Lower lobe of right lung (tissue), 2 donors: Measurements from ENCODE around the gene CNTN4. TPM values are rescaled to one million over a fixed set of nuclear protein-coding genes. Genes with fewer than 3 reads are reported as not detected.
"Not testable (repeated sequence)": the region's sequence is repeated elsewhere in the genome, so short reads cannot be mapped to it uniquely, and the experiment has no call there.

Experiments
- ATAC-seq, 2 donors: fragments of 200-7000 bp; cut with Tn5 transposase; one replicate each; pipeline ENCODE4 v1.9.1; 2020 to 2022; ENCODE audit warnings: mild to moderate bottlenecking in 2 of 2, moderate library complexity in 2 of 2
- DNase-seq: peaks from one replicate; pipeline ENCODE4 v3.0.0-alpha.2; 2020
- H3K27ac ChIP-seq: fragments of 200-600 bp; one replicate; pipeline ENCODE4 v1.8.0; 2022
- H3K27me3 ChIP-seq: fragments of 200-600 bp; one replicate; pipeline ENCODE4 v1.8.0; 2022; ENCODE audit warnings: low read depth
- H3K36me3 ChIP-seq: fragments of 200-600 bp; one replicate; pipeline ENCODE4 v1.8.0; 2022; ENCODE audit warnings: mild to moderate bottlenecking
- H3K4me1 ChIP-seq: fragments of 200-600 bp; one replicate; pipeline ENCODE4 v1.8.0; 2022
- H3K4me3 ChIP-seq: fragments of 200-600 bp; one replicate; pipeline ENCODE4 v1.8.0; 2022; ENCODE audit warnings: mild to moderate bottlenecking
- H3K9me3 ChIP-seq: fragments of 200-600 bp; one replicate; pipeline ENCODE4 v1.8.0; 2022
- CTCF ChIP-seq: fragments of 200-600 bp; IDR thresholded peaks from one replicate; pipeline ENCODE4 v1.8.0; 2022; ENCODE audit warnings: antibody characterized with exemption, mild to moderate bottlenecking
- intact Hi-C: fragments of 100-400 bp; cut with DNase I; formaldehyde crosslinking; loops from one replicate; pipeline ENCODE4 v1.11.0; 2022
- total RNA-seq: library from RNA; stranded (reverse); fragmentation: NEBNext Ultra II Directional; extraction: Animal tissue kit (Norgen Biotek cat#: 25700); gene quantifications from one replicate; pipeline ENCODE4 v1.2.1, GENCODE V29; 2021
- donor health status: DM: no; HTN: yes; CAD: no; lungs with severe emphysema.

CNTN4 gene
- total RNA-seq, 1 donor from 2014 or later, result 10.4 TPM

- H3K27me3 ChIP-seq, result no peaks in the 10 kb centered on the region
- intact Hi-C loops, result no loop called here
- DNase-seq (no peak), ATAC-seq (no peak)
- no peaks in the 10 kb centered on the region for H3K4me1 ChIP-seq
- H3K36me3 ChIP-seq, result no peaks in the 10 kb centered on the region
- TF ChIP-seq CTCF, result no peak
- H3K4me3 ChIP-seq, result no peak overlapping the region
- no peaks in the 10 kb centered on the region for H3K9me3 ChIP-seq
- no peak overlapping the region for H3K27ac ChIP-seq
These were observed 880.5 kb downstream of the CNTN4 start for GRCh38 chr3:2978977-2979732.

GRCh38 chr3:2984005-2984830, 885.6 kb downstream of the CNTN4 start:
- Histone ChIP-seq H3K36me3 (no peaks in the 10 kb centered on the region), H3K9me3 (no peaks in the 10 kb centered on the region), H3K4me3 (no peak overlapping the region), H3K27me3 (no peaks in the 10 kb centered on the region), H3K4me1 (no peaks in the 10 kb centered on the region), H3K27ac (no peak overlapping the region)
- no peak for TF ChIP-seq CTCF
- ATAC-seq (no peak), DNase-seq (no peak)
- intact Hi-C loops, result no loop called here

- Histone ChIP-seq H3K9me3 (no peaks in the 10 kb centered on the region), H3K4me1 (no peaks in the 10 kb centered on the region), H3K4me3 (no peak overlapping the region), H3K27ac (no peak overlapping the region), H3K27me3 (no peaks in the 10 kb centered on the region), H3K36me3 (no peaks in the 10 kb centered on the region)
- DNase-seq (no peak), ATAC-seq (no peak)
- intact Hi-C loops, result no loop called here
- TF ChIP-seq CTCF, result no peak
These were observed 886.2 kb downstream of the CNTN4 start for GRCh38 chr3:2984831-2985220.

GRCh38 chr3:2985479-2985878, 886.8 kb downstream of the CNTN4 start:
- no peaks in the 10 kb centered on the region for H3K36me3 ChIP-seq
- no peak overlapping the region for H3K4me3 ChIP-seq
- no peaks in the 10 kb centered on the region for H3K9me3 ChIP-seq
- no peak for ATAC-seq
- no peak for TF ChIP-seq CTCF
- H3K27me3 ChIP-seq, result no peaks in the 10 kb centered on the region
- H3K27ac ChIP-seq, result no peak overlapping the region
- intact Hi-C loops, result no loop called here
- no peaks in the 10 kb centered on the region for H3K4me1 ChIP-seq
- no peak for DNase-seq

- ATAC-seq (no peak), DNase-seq (no peak)
- Histone ChIP-seq H3K4me1 (no peaks in the 10 kb centered on the region), H3K4me3 (no peak overlapping the region), H3K27me3 (no peaks in the 10 kb centered on the region), H3K27ac (no peak overlapping the region), H3K9me3 (no peaks in the 10 kb centered on the region), H3K36me3 (no peaks in the 10 kb centered on the region)
- intact Hi-C loops, result no loop called here
- TF ChIP-seq CTCF, result no peak
These were observed 893.9 kb downstream of the CNTN4 start for GRCh38 chr3:2992534-2992933.

GRCh38 chr3:2993130-2993529, 894.5 kb downstream of the CNTN4 start:
- intact Hi-C loops, H3K4me3 ChIP-seq, DNase-seq, H3K36me3 ChIP-seq, H3K27me3 ChIP-seq, H3K27ac ChIP-seq, H3K4me1 ChIP-seq, H3K9me3 ChIP-seq, ATAC-seq: not testable (repeated sequence)
